ENCODE data around the gene MAP7. TPM values are rescaled to one million over a fixed set of nuclear protein-coding genes. Genes with fewer than 3 reads are reported as not detected.

Gene MAP7
- total and polyA plus RNA-seq, 9 of the 15 experiments (the other 6 are each of a cell fraction or from before 2014, with no cell fraction given): 0.76 to 7.7 (median 3.9) TPM

- no peaks in the 10 kb centered on the region for H4K20me1 ChIP-seq (replicated peaks; ENCODE audit: control insufficient read depth, insufficient read depth, low read length)
- DNase-seq (ENCODE audit: extremely low read depth in 1 of 4, low spot score in 3 of 4) (peak; percentile 64 to 82 (median 67)), ATAC-seq (peak; percentile 91), FAIRE-seq (peak; percentile 97)
- no peak overlapping the region for H3K4me3 ChIP-seq
- H3K79me2 ChIP-seq (ENCODE audit: control insufficient read depth, insufficient read depth, low read length): no peaks in the 10 kb centered on the region
- H3K27ac ChIP-seq (ENCODE audit: extremely low read depth, low read depth, low read length): no peak overlapping the region
- no peaks in the 10 kb centered on the region for H3K4me1 ChIP-seq (replicated peaks in 1 of 2; ENCODE audit: control insufficient read depth in 2 of 2, insufficient read depth in 2 of 2, low read length in 2 of 2)
- no peak overlapping the region for H3K4me2 ChIP-seq (ENCODE audit: insufficient read depth, low read length)
- H3K36me3 ChIP-seq (ENCODE audit: control insufficient read depth, insufficient read depth, low read length): no peaks in the 10 kb centered on the region
- 11% methylated on average over 5 of the region's 5 CpGs for WGBS (ENCODE audit: insufficient coverage, low coverage, missing lambda C conversion rate)
- in situ Hi-C loops (cut with MboI) (no loop called here), intact Hi-C loops (cut with micrococcal nuclease) (loop anchor here (1.0 to 10.0 kb wide), 7 partner anchors 28 to 812 kb away; partner anchors contain the start of gene BCLAF1)
- H3K9ac ChIP-seq (ENCODE audit: insufficient read depth in 1 of 2, low read depth in 2 of 2, low read length in 2 of 2): no peak overlapping the region
- no peaks in the 10 kb centered on the region for H3K9me3 ChIP-seq (replicated peaks; ENCODE audit: control insufficient read depth, insufficient read depth, low read depth, low read length)
- POLR2A ChIA-PET: interaction anchor here (0.7 to 3.3 kb wide), 4 partner anchors 13 to 67 kb away, joined by 3 to 22 read pairs (median 6); partner anchors contain the start of genes BCLAF1 and MTFR2
- CTCF ChIA-PET (ENCODE audit: low intra/inter-chr PET ratio): interaction anchor here (0.6 to 1.5 kb wide), 5 partner anchors 108 to 865 kb away, joined by 3 to 4 read pairs (median 3); no protein-coding TSS in a partner anchor
- no peak overlapping the region; the same call in 1 of the 2 replicates for H2AFZ ChIP-seq (ENCODE audit: low read depth, low read length)
- H3K27me3 ChIP-seq (ENCODE audit: control insufficient read depth in 2 of 2, insufficient read depth in 2 of 2, low read length in 2 of 2): peaks cover 4 to 6% of the 10 kb centered on the region in 2 experiments; a peak in 4 of 5 replicates
- no peaks in the 10 kb centered on the region for H3K9me1 ChIP-seq (ENCODE audit: control insufficient read depth, insufficient read depth, low read length)
- BruUV-seq (replicated peaks): no TSS peak
- TF ChIP-seq HMG20A (CRISPR knock-in tag; conservative IDR thresholded peaks at IDR 0.05): no peak
- peak in 1 of 2 experiments; percentile 38; a peak in 1 of 4 replicates for TF ChIP-seq FOXK2 (conservative IDR thresholded peaks at IDR 0.05 in 1 of 2, IDR thresholded peaks at IDR 0.05 in 1 of 2; ENCODE audit: low read depth in 2 of 2)
- no peak for TF ChIP-seq FOS (IDR thresholded peaks at IDR 0.05; ENCODE audit: extremely low read depth, insufficient read length)
- TF ChIP-seq NFE2L1 (tag; IDR thresholded peaks at IDR 0.05; ENCODE audit: borderline replicate concordance, low read depth): no peak
- no peak for TF ChIP-seq RBM22 (IDR thresholded peaks at IDR 0.05; ENCODE audit: low read depth, low read length, poor library complexity, severe bottlenecking)
- TF ChIP-seq, protein P1, sequence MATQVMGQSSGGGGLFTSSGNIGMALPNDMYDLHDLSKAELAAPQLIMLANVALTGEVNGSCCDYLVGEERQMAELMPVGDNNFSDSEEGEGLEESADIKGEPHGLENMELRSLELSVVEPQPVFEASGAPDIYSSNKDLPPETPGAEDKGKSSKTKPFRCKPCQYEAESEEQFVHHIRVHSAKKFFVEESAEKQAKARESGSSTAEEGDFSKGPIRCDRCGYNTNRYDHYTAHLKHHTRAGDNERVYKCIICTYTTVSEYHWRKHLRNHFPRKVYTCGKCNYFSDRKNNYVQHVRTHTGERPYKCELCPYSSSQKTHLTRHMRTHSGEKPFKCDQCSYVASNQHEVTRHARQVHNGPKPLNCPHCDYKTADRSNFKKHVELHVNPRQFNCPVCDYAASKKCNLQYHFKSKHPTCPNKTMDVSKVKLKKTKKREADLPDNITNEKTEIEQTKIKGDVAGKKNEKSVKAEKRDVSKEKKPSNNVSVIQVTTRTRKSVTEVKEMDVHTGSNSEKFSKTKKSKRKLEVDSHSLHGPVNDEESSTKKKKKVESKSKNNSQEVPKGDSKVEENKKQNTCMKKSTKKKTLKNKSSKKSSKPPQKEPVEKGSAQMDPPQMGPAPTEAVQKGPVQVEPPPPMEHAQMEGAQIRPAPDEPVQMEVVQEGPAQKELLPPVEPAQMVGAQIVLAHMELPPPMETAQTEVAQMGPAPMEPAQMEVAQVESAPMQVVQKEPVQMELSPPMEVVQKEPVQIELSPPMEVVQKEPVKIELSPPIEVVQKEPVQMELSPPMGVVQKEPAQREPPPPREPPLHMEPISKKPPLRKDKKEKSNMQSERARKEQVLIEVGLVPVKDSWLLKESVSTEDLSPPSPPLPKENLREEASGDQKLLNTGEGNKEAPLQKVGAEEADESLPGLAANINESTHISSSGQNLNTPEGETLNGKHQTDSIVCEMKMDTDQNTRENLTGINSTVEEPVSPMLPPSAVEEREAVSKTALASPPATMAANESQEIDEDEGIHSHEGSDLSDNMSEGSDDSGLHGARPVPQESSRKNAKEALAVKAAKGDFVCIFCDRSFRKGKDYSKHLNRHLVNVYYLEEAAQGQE (IDR thresholded peaks at IDR 0.05; ENCODE audit: borderline replicate concordance): peak; percentile 80
- TF ChIP-seq, protein P1 (CRISPR knock-in tag; IDR thresholded peaks at IDR 0.05; ENCODE audit: low read depth): no peak
- TF ChIP-seq SMC3 (conservative IDR thresholded peaks at IDR 0.05; ENCODE audit: insufficient read depth, low read depth, low read length): peak; percentile 68
- peak; percentile 83 to 95 for TF ChIP-seq RAD21 (CRISPR knock-in tag; conservative IDR thresholded peaks at IDR 0.05 in 1 of 2, IDR thresholded peaks at IDR 0.05 in 1 of 2)
- TF ChIP-seq, protein P2, sequence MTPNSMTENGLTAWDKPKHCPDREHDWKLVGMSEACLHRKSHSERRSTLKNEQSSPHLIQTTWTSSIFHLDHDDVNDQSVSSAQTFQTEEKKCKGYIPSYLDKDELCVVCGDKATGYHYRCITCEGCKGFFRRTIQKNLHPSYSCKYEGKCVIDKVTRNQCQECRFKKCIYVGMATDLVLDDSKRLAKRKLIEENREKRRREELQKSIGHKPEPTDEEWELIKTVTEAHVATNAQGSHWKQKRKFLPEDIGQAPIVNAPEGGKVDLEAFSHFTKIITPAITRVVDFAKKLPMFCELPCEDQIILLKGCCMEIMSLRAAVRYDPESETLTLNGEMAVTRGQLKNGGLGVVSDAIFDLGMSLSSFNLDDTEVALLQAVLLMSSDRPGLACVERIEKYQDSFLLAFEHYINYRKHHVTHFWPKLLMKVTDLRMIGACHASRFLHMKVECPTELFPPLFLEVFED (CRISPR knock-in tag; conservative IDR thresholded peaks at IDR 0.05): no peak
- 0 out of 2 replicates have a peak, but pooled peaks have one; percentile 37 for TF ChIP-seq KLF16 (IDR thresholded peaks at IDR 0.05)
- TF ChIP-seq MTA1 (IDR thresholded peaks at IDR 0.05; ENCODE audit: borderline replicate concordance): no peak
Observed at GRCh38 chr6:136317021-136317694, 233.1 kb downstream of the MAP7 start.
